Measurements from ENCODE around the gene LAMA3. TPM values are rescaled to one million over a fixed set of nuclear protein-coding genes. Genes with fewer than 3 reads are reported as not detected.

Gene LAMA3
- total and polyA plus RNA-seq, 9 donors = 2.9 to 44.9 (median 14.8) TPM

DNA sequence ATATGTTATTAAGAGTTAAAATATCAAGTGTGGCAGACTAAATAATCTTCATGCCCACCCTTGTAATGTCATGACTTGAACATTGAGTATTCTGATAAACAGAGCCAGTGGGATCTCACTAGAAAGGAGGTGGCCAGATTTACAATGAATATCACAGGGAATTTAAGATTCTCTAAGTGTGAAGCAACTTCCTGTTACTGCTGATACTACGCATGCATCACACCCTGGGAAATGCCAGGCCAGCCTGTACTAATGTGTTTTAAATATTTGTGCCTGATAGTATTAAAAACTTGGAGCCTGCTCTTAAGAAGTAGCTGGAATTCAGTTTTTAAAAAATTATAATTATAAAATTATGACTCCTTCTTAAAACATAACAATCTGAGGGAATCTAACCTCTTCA lies 148.3 kb downstream of the LAMA3 start:
- no peak overlapping the region for H3K27ac ChIP-seq
- no peak for TF ChIP-seq POLR2A (IDR thresholded peaks at IDR 0.05)
- TF ChIP-seq, protein P1, sequence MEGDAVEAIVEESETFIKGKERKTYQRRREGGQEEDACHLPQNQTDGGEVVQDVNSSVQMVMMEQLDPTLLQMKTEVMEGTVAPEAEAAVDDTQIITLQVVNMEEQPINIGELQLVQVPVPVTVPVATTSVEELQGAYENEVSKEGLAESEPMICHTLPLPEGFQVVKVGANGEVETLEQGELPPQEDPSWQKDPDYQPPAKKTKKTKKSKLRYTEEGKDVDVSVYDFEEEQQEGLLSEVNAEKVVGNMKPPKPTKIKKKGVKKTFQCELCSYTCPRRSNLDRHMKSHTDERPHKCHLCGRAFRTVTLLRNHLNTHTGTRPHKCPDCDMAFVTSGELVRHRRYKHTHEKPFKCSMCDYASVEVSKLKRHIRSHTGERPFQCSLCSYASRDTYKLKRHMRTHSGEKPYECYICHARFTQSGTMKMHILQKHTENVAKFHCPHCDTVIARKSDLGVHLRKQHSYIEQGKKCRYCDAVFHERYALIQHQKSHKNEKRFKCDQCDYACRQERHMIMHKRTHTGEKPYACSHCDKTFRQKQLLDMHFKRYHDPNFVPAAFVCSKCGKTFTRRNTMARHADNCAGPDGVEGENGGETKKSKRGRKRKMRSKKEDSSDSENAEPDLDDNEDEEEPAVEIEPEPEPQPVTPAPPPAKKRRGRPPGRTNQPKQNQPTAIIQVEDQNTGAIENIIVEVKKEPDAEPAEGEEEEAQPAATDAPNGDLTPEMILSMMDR (IDR thresholded peaks at IDR 0.05) = no peak
- TF ChIP-seq EP300 (IDR thresholded peaks at IDR 0.05) = no peak
- H3K4me3 ChIP-seq = no peak overlapping the region
- peak in 1 of 5 donors; percentile 31 for DNase-seq
- intact Hi-C loops (cut with DNase I) = loop anchor here in 1 of 4 donors (5.0 kb wide), 1 partner anchor 45 kb away; no protein-coding TSS in a partner anchor
- no peaks in the 10 kb centered on the region for H3K9me3 ChIP-seq
- H3K36me3 ChIP-seq = no peaks in the 10 kb centered on the region
- 13 to 32% (median 25%) methylated on average over 1 of the region's 1 CpG for WGBS, 3 donors
- no peaks in the 10 kb centered on the region for H3K4me1 ChIP-seq (ENCODE audit: insufficient read depth)
- no peaks in the 10 kb centered on the region for H3K27me3 ChIP-seq

DNA sequence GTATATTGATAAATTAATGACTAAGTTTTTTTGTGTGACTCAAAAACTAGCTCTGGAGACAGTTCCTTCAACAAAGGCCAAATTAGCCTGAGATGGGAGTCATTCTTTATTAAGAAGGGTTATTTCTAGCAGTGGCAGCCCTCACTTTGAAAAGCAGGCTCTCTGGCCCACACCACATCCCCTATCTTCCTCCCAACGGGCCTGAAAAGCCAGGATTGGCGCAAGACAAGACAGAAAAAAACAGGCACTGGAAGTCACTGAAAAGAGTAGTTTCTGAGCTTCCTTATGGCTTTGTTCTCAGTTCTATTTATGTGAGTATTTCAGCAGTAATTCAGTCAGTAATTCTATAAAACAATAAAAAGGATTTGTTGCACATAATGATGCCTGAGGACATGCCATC lies 149.0 kb downstream of the LAMA3 start:
- Histone ChIP-seq H3K27me3 (no peaks in the 10 kb centered on the region), H3K27ac (no peak overlapping the region), H3K36me3 (no peaks in the 10 kb centered on the region), H3K4me3 (no peak overlapping the region), H3K9me3 (no peaks in the 10 kb centered on the region), H3K4me1 (ENCODE audit: insufficient read depth) (no peaks in the 10 kb centered on the region)
- 44 to 64% (median 62%) methylated on average over 2 of the region's 2 CpGs for WGBS, 3 donors
- intact Hi-C loops (cut with DNase I) = loop anchor here in 1 of 4 donors (5.0 kb wide), 1 partner anchor 44 kb away; no protein-coding TSS in a partner anchor
- TF ChIP-seq POLR2A (IDR thresholded peaks at IDR 0.05) = no peak
- TF ChIP-seq, protein P1 (IDR thresholded peaks at IDR 0.05) = no peak
- TF ChIP-seq EP300 (IDR thresholded peaks at IDR 0.05) = no peak
- no peak for DNase-seq

DNA sequence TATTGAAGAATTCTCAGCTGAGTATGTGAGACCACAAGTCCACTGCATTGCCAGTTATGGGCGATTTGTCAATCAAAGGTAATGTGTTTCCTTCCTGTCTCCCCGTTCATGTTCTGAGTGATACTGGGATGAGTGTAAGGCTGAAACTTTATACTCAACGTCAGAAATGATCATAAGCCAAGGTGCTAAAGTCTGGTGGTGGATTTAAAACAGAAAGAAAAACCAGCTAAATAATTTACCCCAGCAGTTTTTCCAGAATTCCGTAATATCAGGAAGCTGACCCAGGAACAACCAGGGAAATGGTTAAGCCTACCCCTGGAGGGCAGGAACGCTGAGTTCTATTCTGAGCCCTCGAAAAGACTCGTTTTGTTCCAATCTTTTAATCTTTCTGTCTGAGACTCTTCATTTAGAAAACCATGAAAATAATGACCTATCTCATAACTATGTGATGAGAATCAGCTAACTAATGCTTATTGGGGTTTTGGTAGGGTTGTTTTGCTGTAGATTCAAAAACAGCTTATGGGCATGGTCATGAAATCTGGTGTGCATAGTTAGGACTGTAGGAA lies 149.6 kb downstream of the LAMA3 start:
- TF ChIP-seq, protein P1 (IDR thresholded peaks at IDR 0.05) = no peak
- no peak for TF ChIP-seq POLR2A (IDR thresholded peaks at IDR 0.05)
- TF ChIP-seq EP300 (IDR thresholded peaks at IDR 0.05) = no peak
- no peaks in the 10 kb centered on the region for H3K36me3 ChIP-seq
- H3K27ac ChIP-seq = no peak overlapping the region
- H3K4me1 ChIP-seq (ENCODE audit: insufficient read depth) = no peaks in the 10 kb centered on the region
- no peaks in the 10 kb centered on the region for H3K27me3 ChIP-seq
- DNase-seq = no peak
- intact Hi-C loops (cut with DNase I) = loop anchor here in 1 of 4 donors (5.0 kb wide), 1 partner anchor 43 kb away; no protein-coding TSS in a partner anchor
- no peaks in the 10 kb centered on the region for H3K9me3 ChIP-seq
- 69 to 85% (median 80%) methylated on average over 7 of the region's 7 CpGs for WGBS, 3 donors
- no peak overlapping the region for H3K4me3 ChIP-seq

DNA sequence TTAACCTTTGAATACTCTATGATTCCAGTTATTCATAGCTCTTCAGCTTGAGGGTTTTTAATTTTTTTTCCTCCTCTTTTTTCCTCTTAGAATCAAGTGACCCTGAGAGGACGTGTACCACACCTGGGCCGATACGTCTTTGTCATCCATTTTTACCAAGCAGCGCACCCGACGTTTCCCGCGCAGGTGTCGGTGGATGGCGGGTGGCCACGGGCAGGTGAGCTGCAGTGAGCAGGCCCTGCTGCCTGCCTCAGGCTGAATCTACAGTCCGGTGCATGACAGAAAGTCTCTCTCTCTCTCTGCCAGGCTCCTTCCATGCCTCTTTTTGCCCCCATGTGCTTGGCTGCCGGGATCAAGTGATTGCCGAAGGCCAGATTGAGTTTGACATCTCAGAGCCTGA lies 153.1 kb downstream of the LAMA3 start:
- DNase-seq = no peak
- intact Hi-C loops (cut with DNase I) = no loop called here
- 96 to 97% (median 97%) methylated on average over 14 of the region's 14 CpGs for WGBS, 3 donors
- no peak for TF ChIP-seq POLR2A (IDR thresholded peaks at IDR 0.05)
- TF ChIP-seq, protein P1 (IDR thresholded peaks at IDR 0.05) = no peak
- TF ChIP-seq EP300 (IDR thresholded peaks at IDR 0.05) = no peak
- Histone ChIP-seq H3K4me1 (ENCODE audit: insufficient read depth) (no peaks in the 10 kb centered on the region), H3K9me3 (no peaks in the 10 kb centered on the region), H3K27ac (no peak overlapping the region), H3K36me3 (no peaks in the 10 kb centered on the region), H3K4me3 (no peak overlapping the region), H3K27me3 (no peaks in the 10 kb centered on the region)
